ENCODE measurements around the gene CROCC. TPM values are rescaled to one million over a fixed set of nuclear protein-coding genes. Genes with fewer than 3 reads are reported as not detected.

CROCC gene
- total and polyA plus RNA-seq, 9 of the 15 experiments (the other 6 are each of a cell fraction or from before 2014, with no cell fraction given), result 0.17 to 15.4 (median 7.6) TPM

DNA sequence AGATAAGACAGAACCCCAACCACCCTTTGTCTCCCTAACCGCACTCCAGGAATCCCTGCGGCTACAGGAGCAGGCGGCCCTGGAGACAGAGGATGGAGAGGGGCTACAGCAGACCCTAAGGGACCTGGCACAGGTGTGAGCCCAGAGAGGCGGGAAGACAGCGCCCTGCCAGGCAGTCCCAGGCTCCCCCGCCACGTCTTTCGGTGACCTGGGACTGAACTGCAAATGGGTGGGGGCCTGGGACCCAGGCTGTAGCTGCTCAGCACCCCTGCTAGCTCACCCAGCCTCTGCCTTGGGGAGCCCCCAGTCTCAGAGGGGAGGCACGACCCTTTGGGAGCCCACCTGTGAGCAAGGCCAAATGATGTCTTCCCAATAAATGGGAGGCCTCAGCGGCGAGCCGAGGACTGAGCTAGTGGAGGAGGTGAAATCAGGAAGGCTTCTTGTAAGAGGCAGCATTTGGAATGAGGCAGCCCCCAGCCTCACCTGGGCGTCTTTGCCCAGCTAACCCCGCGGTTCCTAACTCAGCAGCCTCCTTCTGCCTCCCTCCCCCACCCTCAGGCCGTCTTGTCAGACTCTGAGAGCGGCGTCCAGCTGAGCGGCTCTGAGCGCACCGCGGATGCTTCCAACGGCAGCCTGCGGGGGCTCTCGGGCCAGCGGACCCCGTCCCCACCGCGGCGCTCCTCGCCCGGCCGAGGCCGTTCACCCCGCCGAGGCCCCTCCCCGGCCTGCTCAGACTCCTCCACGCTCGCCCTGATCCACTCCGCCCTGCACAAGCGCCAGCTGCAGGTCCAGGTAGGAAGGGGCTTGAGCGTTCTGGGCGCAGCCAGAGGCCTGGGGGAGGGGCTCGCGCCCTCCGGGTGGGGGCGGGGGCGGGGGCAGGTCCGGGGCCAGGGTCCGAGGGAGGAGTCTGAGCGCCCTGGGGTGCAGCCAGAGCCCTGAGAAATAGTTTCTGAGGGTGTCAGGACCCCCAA, 16.9 kb downstream of the CROCC start:
- in situ Hi-C loops (cut with MboI) (no loop called here), intact Hi-C loops (cut with micrococcal nuclease) (no loop called here)
- Histone ChIP-seq H3K9ac (ENCODE audit: insufficient read depth in 1 of 2, low read depth in 2 of 2, low read length in 2 of 2) (peak overlapping the region in 1 of 2 experiments; percentile 14; a peak in 2 of 4 replicates), H4K20me1 (replicated peaks; ENCODE audit: control insufficient read depth, insufficient read depth, low read length) (no peaks in the 10 kb centered on the region), H3K4me1 (replicated peaks in 1 of 2; ENCODE audit: control insufficient read depth in 2 of 2, insufficient read depth in 2 of 2, low read length in 2 of 2) (peaks cover 0 to 24% of the 10 kb centered on the region in 2 experiments; a peak in 2 of 5 replicates), H3K9me3 (replicated peaks; ENCODE audit: control insufficient read depth, insufficient read depth, low read depth, low read length) (no peaks in the 10 kb centered on the region), H2AFZ (ENCODE audit: low read depth, low read length) (no peak overlapping the region), H3K9me1 (ENCODE audit: control insufficient read depth, insufficient read depth, low read length) (no peaks in the 10 kb centered on the region), H3K4me3 (no peak overlapping the region), H3K27ac (ENCODE audit: extremely low read depth, low read depth, low read length) (no peak overlapping the region), H3K79me2 (ENCODE audit: control insufficient read depth, insufficient read depth, low read length) (no peaks in the 10 kb centered on the region), H3K4me2 (ENCODE audit: insufficient read depth, low read length) (no peak overlapping the region), H3K36me3 (ENCODE audit: control insufficient read depth, insufficient read depth, low read length) (no peaks in the 10 kb centered on the region), H3K27me3 (ENCODE audit: control insufficient read depth in 2 of 2, insufficient read depth in 2 of 2, low read length in 2 of 2) (no peaks in the 10 kb centered on the region)
- FAIRE-seq (no peak), DNase-seq (ENCODE audit: extremely low read depth in 1 of 4, low spot score in 3 of 4) (peak in 1 of 4 experiments; percentile 30), ATAC-seq (peak; percentile 67)
- CTCF ChIA-PET (ENCODE audit: low intra/inter-chr PET ratio), result no interaction called here
- POLR2A ChIA-PET, result interaction anchor here (0.7 to 1.4 kb wide), 4 partner anchors 8 to 825 kb away, joined by 3 to 4 read pairs (median 4); no protein-coding TSS in a partner anchor
- BruUV-seq (replicated peaks), result no TSS peak
- peak; percentile 76 for TF ChIP-seq ZBTB33 (CRISPR knock-in tag; IDR thresholded peaks at IDR 0.05)
- TF ChIP-seq ZFP36 (IDR thresholded peaks at IDR 0.05; ENCODE audit: low read depth, low read length, partially characterized antibody), result peak; percentile 94
- TF ChIP-seq, protein P1, sequence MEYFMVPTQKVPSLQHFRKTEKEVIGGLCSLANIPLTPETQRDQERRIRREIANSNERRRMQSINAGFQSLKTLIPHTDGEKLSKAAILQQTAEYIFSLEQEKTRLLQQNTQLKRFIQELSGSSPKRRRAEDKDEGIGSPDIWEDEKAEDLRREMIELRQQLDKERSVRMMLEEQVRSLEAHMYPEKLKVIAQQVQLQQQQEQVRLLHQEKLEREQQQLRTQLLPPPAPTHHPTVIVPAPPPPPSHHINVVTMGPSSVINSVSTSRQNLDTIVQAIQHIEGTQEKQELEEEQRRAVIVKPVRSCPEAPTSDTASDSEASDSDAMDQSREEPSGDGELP (CRISPR knock-in tag; IDR thresholded peaks at IDR 0.05; ENCODE audit: borderline replicate concordance), result 0 out of 2 replicates have a peak, but pooled peaks have one; percentile 18
- peak; percentile 39; the same call in 1 of the 2 replicates for TF ChIP-seq ZBTB7A (IDR thresholded peaks at IDR 0.05; ENCODE audit: borderline replicate concordance, control insufficient read depth, low read depth, low read length)
- peak; percentile 22; the same call in 1 of the 2 replicates for TF ChIP-seq BCOR (IDR thresholded peaks at IDR 0.05)
- TF ChIP-seq ZFPM2 (CRISPR knock-in tag; IDR thresholded peaks at IDR 0.05), result no peak
- no peak for TF ChIP-seq ZNF695 (CRISPR knock-in tag; IDR thresholded peaks at IDR 0.05)
- 41% methylated on average over 44 of the region's 51 CpGs for WGBS (ENCODE audit: insufficient coverage, low coverage, missing lambda C conversion rate)
